Cardiac fibroblast (primary cell): ENCODE measurements around the gene TMED4.
"Not testable (repeated sequence)": the region's sequence is repeated elsewhere in the genome, so short reads cannot be mapped to it uniquely, and the experiment has no call there.

Experiments used
- DNase-seq, 2 donors: peaks; one replicate each; pipeline versions ENCODE4 v3.0.0 to v3.0.0-alpha.2; 2010; ENCODE audit warnings: low read depth in 2 of 2
- H3K4me3 ChIP-seq, 2 donors: replicated peaks in 1 of 2; 1 replicate in 1 of 2; 2 replicates in 1 of 2; pipeline ENCODE4 v1.5.1; 2011; ENCODE audit warnings: low read depth in 2 of 2, low read length in 2 of 2, mild to moderate bottlenecking in 2 of 2, moderate library complexity in 1 of 2
- CTCF ChIP-seq: IDR thresholded peaks from one replicate; pipeline ENCODE4 v1.5.1; 2011; ENCODE audit warnings: low read depth, mild to moderate bottlenecking, low read length, inconsistent platforms

Gene TMED4

GRCh38 chr7:44561962-44562621, 19.9 kb downstream of the TMED4 start:
- no peak overlapping the region for H3K4me3 ChIP-seq
- TF ChIP-seq CTCF, result no peak
- DNase-seq, result peak; percentile 47 to 69

GRCh38 chr7:44561481-44561880, 20.6 kb downstream of the TMED4 start:
- no peak overlapping the region for H3K4me3 ChIP-seq
- TF ChIP-seq CTCF, result no peak
- no peak for DNase-seq

- no peak overlapping the region for H3K4me3 ChIP-seq
- DNase-seq, result no peak
- no peak for TF ChIP-seq CTCF
These were observed 22.5 kb downstream of the TMED4 start for GRCh38 chr7:44559485-44559884.

- H3K4me3 ChIP-seq, result no peak overlapping the region
- no peak for TF ChIP-seq CTCF
- DNase-seq, result no peak
These were observed 24.5 kb downstream of the TMED4 start for GRCh38 chr7:44557485-44557884.

GRCh38 chr7:44555350-44555749, 26.7 kb downstream of the TMED4 start:
- DNase-seq, result no peak
- TF ChIP-seq CTCF, result no peak
- no peak overlapping the region for H3K4me3 ChIP-seq

- not testable (repeated sequence) for H3K4me3 ChIP-seq, DNase-seq
These were observed 29.5 kb downstream of the TMED4 start for GRCh38 chr7:44552473-44553005.

GRCh38 chr7:44549457-44549856, 32.6 kb downstream of the TMED4 start:
- TF ChIP-seq CTCF, result no peak
- no peak overlapping the region for H3K4me3 ChIP-seq
- DNase-seq, result no peak
